A549 (cell line): ENCODE results near the gene CARD11. TPM values are rescaled to one million over a fixed set of nuclear protein-coding genes. Genes with fewer than 3 reads are reported as not detected.

Experiments
- ATAC-seq, 2 experiments: fragments of 200-7000 bp in 1 of 2; fragments of >200 bp in 1 of 2; cut with Nextera tagmentation in 1 of 2; cut with Tn5 transposase in 1 of 2; 3 replicates each; pipeline versions ENCODE4 v1.8.0 to v1.9.1; 2018 to 2020; ENCODE audit warnings: mild to moderate bottlenecking in 1 of 2, moderate library complexity in 1 of 2
- CTCF ChIA-PET: fragments of 300-600 bp; sonication (Branson Sonifier 250); formaldehyde crosslinking; extraction: SDS; loops from one replicate; lab custom pipeline; 2021; ENCODE audit warnings: antibody characterized with exemption, inconsistent platforms; lab: Yijun Ruan, JAX
- POLR2A ChIA-PET: fragments of 350-600 bp; formaldehyde crosslinking; extraction: SDS; loops from one replicate; lab custom pipeline; 2021; ENCODE audit warnings: antibody characterized with exemption, inconsistent platforms; lab: Yijun Ruan, JAX
- DNase-seq, 2 experiments: peaks; one replicate each; pipeline versions ENCODE4 v3.0.0 to v3.0.0-alpha.2; 2011 to 2016; ENCODE audit warnings: low read depth in 1 of 2, low spot score in 1 of 2
- FAIRE-seq: peaks from 2 replicates; lab custom pipeline; 2011; peaks lifted over from hg19 to GRCh38; lab: Jason Lieb, UNC
- H3K27ac ChIP-seq, 2 experiments: fragments of >200 bp; sonication (Bioruptor Twin); formaldehyde crosslinking; 3 replicates each; pipeline ENCODE4 v1.5.1; 2016 to 2017
- H3K4me1 ChIP-seq: fragments of >200 bp; sonication (Bioruptor Twin); formaldehyde crosslinking; 3 replicates; pipeline ENCODE4 v1.6.1; 2016
- H3K4me2 ChIP-seq: fragments of >200 bp; sonication (Bioruptor Twin); formaldehyde crosslinking; 3 replicates; pipeline ENCODE4 v1.6.1; 2016
- H3K4me3 ChIP-seq: fragments of >200 bp; sonication (Bioruptor Twin); formaldehyde crosslinking; 3 replicates; pipeline ENCODE4 v1.5.1; 2016
- H3K9me3 ChIP-seq: fragments of >200 bp; sonication (Bioruptor Twin); formaldehyde crosslinking; 3 replicates; pipeline ENCODE4 v1.6.1; 2016
- BCL3 ChIP-seq: fragments of >200 bp; sonication (Bioruptor Twin); formaldehyde crosslinking; IDR thresholded peaks from 3 replicates; pipeline ENCODE4 v1.6.1; 2016
- BHLHE40 ChIP-seq: IDR thresholded peaks from 2 replicates; pipeline ENCODE4 v1.6.1; 2012; ENCODE audit warnings: low read depth, low read length, inconsistent platforms
- CEBPB ChIP-seq, 2 experiments: fragments of >200 bp in 1 of 2; sonication (Bioruptor Twin) in 1 of 2; formaldehyde crosslinking in 1 of 2; IDR thresholded peaks; 2 replicates each; pipeline ENCODE4 v1.6.1; 2012 to 2016
- CHD2 ChIP-seq: fragments of 150-350 bp; IDR thresholded peaks from 2 replicates; pipeline ENCODE4 v1.6.1; 2014; ENCODE audit warnings: low read length; ENCODE audit not compliant: partially characterized antibody
- CTCF ChIP-seq: fragments of >200 bp; sonication (Bioruptor Twin); formaldehyde crosslinking; IDR thresholded peaks from 3 replicates; pipeline ENCODE4 v1.5.1; 2016
- EHF ChIP-seq: fragments of 250-450 bp; sonication (Bioruptor Pico); IDR thresholded peaks from 2 replicates; pipeline ENCODE4 v1.5.0; 2020; ENCODE audit warnings: mild to moderate bottlenecking
- EP300 ChIP-seq, 2 experiments: fragments of >200 bp; sonication (Bioruptor Twin); formaldehyde crosslinking; IDR thresholded peaks; 2 replicates in 1 of 2; 3 replicates in 1 of 2; pipeline ENCODE4 v1.6.1; 2016 to 2017
- ESRRA ChIP-seq: fragments of 150-350 bp; IDR thresholded peaks from 2 replicates; pipeline ENCODE4 v1.6.1; 2014; ENCODE audit warnings: mild to moderate bottlenecking, low read length, borderline replicate concordance
- FOSL2 ChIP-seq, 2 experiments: fragments of 450-650 bp in 1 of 2; fragments of >200 bp in 1 of 2; sonication (Bioruptor Twin) in 1 of 2; formaldehyde crosslinking; IDR thresholded peaks; 2 replicates each; pipeline versions ENCODE4 v1.5.0 to v1.6.1; 2016 to 2020; ENCODE audit warnings: mild to moderate bottlenecking in 1 of 2, moderate library complexity in 1 of 2
- FOXS1 ChIP-seq: fragments of 250-450 bp; sonication (Bioruptor Pico); IDR thresholded peaks from 2 replicates; pipeline ENCODE4 v1.5.0; 2020; ENCODE audit warnings: mild to moderate bottlenecking, moderate library complexity
- HES2 ChIP-seq: fragments of >200 bp; sonication (Bioruptor Twin); formaldehyde crosslinking; IDR thresholded peaks from 2 replicates; pipeline ENCODE4 v1.6.1; 2016
- HOXA7 ChIP-seq: fragments of 250-450 bp; sonication (Bioruptor Pico); IDR thresholded peaks from 2 replicates; pipeline ENCODE4 v1.5.0; 2020; ENCODE audit warnings: mild to moderate bottlenecking, moderate library complexity
- MAFK ChIP-seq: fragments of 450-650 bp; IDR thresholded peaks from 2 replicates; pipeline ENCODE4 v1.6.1; 2014; ENCODE audit not compliant: partially characterized antibody
- MAZ ChIP-seq: fragments of 150-350 bp; IDR thresholded peaks from 2 replicates; pipeline ENCODE4 v1.6.1; 2014; ENCODE audit warnings: antibody characterized with exemption, low read depth, low read length, borderline replicate concordance
- MYC ChIP-seq: IDR thresholded peaks from 2 replicates; pipeline ENCODE4 v1.6.1; 2012; ENCODE audit warnings: mild to moderate bottlenecking, inconsistent platforms, low read length, improper control_type of control experiment, borderline replicate concordance
- NFE2L2 ChIP-seq: fragments of 150-350 bp; conservative IDR thresholded peaks from 2 replicates; pipeline ENCODE4 v1.6.1; 2014; ENCODE audit warnings: low read length
- PHF8 ChIP-seq: fragments of 200-600 bp; sonication (generic); IDR thresholded peaks from 2 replicates; pipeline ENCODE4 v1.6.1; 2016; ENCODE audit warnings: low read depth, mild to moderate bottlenecking, antibody characterized with exemption, moderate library complexity, borderline replicate concordance
- POLR2AphosphoS2 ChIP-seq: conservative IDR thresholded peaks from 2 replicates; pipeline ENCODE4 v1.6.1; 2012; ENCODE audit warnings: low read length, improper control_type of control experiment, inconsistent platforms
- RAD21 ChIP-seq, 2 experiments: fragments of >200 bp in 1 of 2; sonication (Bioruptor Twin) in 1 of 2; formaldehyde crosslinking in 1 of 2; IDR thresholded peaks in 1 of 2; conservative IDR thresholded peaks in 1 of 2; 2 replicates in 1 of 2; 3 replicates in 1 of 2; pipeline ENCODE4 v1.6.1; 2012 to 2018; ENCODE audit warnings: inconsistent platforms in 1 of 2
- RNF2 ChIP-seq: fragments of 200-600 bp; sonication (generic); IDR thresholded peaks from 2 replicates; pipeline ENCODE4 v1.6.1; 2016; ENCODE audit warnings: low read depth, mild to moderate bottlenecking, antibody characterized with exemption, moderate library complexity, borderline replicate concordance
- TFCP2L1 ChIP-seq: fragments of 250-450 bp; sonication (Bioruptor Pico); IDR thresholded peaks from 2 replicates; pipeline ENCODE4 v1.5.0; 2021; ENCODE audit warnings: mild to moderate bottlenecking
- ZFP36 ChIP-seq: fragments of 450-650 bp; IDR thresholded peaks from 2 replicates; pipeline ENCODE4 v1.6.1; 2014; ENCODE audit warnings: borderline replicate concordance; ENCODE audit not compliant: partially characterized antibody
- WGBS: methylation state at CpG from one replicate; pipeline ENCODE4 v1.1.6; 2017; ENCODE audit errors: missing lambda C conversion rate; 5-methylcytosine and 5-hydroxymethylcytosine counted together
- polyA plus RNA-seq, 4 experiments: library from polyadenylated mRNA; depleted of rRNA in 3 of 4; stranded (reverse); fragments of >200 nt; fragmentation: RNase III in 1 of 4; extraction: RNeasy Plus Mini Kit Qiagen cat#74134 plus additional on column Dnase treatment in 1 of 4; gene quantifications; 2 replicates in 3 of 4; 3 replicates in 1 of 4; pipeline ENCODE4 v1.2.3, GENCODE V29; 2011 to 2017
- TF ChIP-seq, protein P1 (sequence below): fragments of 150-350 bp; IDR thresholded peaks from 2 replicates; pipeline ENCODE4 v1.6.1; 2014; ENCODE audit warnings: low read depth, mild to moderate bottlenecking, low read length
- TF ChIP-seq, protein P2 (sequence below): fragments of 250-450 bp; sonication (Bioruptor Pico); IDR thresholded peaks from 2 replicates; pipeline ENCODE4 v1.5.0; 2021; ENCODE audit warnings: mild to moderate bottlenecking, moderate library complexity, borderline replicate concordance

The CARD11 gene
- polyA plus RNA-seq, 2 of the 4 experiments (the other 2 are of a cell fraction), result 0.48 to 1.1 TPM

- POLR2A ChIA-PET, result no interaction called here
- no peak for TF ChIP-seq CHD2
- no peak for TF ChIP-seq RNF2
- TF ChIP-seq MYC, result no peak
- no peak for TF ChIP-seq HOXA7
- no peak for TF ChIP-seq BCL3
- TF ChIP-seq POLR2AphosphoS2, result no peak
- TF ChIP-seq PHF8, result no peak
- TF ChIP-seq, protein P1, sequence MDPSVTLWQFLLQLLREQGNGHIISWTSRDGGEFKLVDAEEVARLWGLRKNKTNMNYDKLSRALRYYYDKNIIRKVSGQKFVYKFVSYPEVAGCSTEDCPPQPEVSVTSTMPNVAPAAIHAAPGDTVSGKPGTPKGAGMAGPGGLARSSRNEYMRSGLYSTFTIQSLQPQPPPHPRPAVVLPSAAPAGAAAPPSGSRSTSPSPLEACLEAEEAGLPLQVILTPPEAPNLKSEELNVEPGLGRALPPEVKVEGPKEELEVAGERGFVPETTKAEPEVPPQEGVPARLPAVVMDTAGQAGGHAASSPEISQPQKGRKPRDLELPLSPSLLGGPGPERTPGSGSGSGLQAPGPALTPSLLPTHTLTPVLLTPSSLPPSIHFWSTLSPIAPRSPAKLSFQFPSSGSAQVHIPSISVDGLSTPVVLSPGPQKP, result no peak
- TF ChIP-seq CTCF, result no peak
- TF ChIP-seq BHLHE40, result no peak
- TF ChIP-seq EHF, result no peak
- no peak for TF ChIP-seq MAZ
- no peak for TF ChIP-seq FOSL2 (IDR thresholded peaks at IDR 0.05)
- TF ChIP-seq FOSL2 (CRISPR knock-in tag; IDR thresholded peaks at IDR 0.05), result no peak
- no peak for TF ChIP-seq NFE2L2
- TF ChIP-seq ESRRA, result no peak
- TF ChIP-seq EP300 (IDR thresholded peaks at IDR 0.05), result no peak
- TF ChIP-seq HES2, result no peak
- TF ChIP-seq FOXS1 (CRISPR knock-in tag), result no peak
- FAIRE-seq (no peak), ATAC-seq (no peak), DNase-seq (no peak)
- no peaks in the 10 kb centered on the region for H3K9me3 ChIP-seq
- no peak overlapping the region for H3K27ac ChIP-seq
- no peak overlapping the region for H3K4me2 ChIP-seq
- 46% methylated on average over 13 of the region's 13 CpGs for WGBS
- no peaks in the 10 kb centered on the region for H3K4me1 ChIP-seq
- no peak overlapping the region for H3K4me3 ChIP-seq
- CTCF ChIA-PET, result interaction anchor here (0.9 to 1.5 kb wide), 5 partner anchors 10 to 236 kb away, joined by 3 to 6 read pairs (median 3); no protein-coding TSS in a partner anchor
These were observed 132.2 kb downstream of the CARD11 start for GRCh38 chr7:2911466-2911865.

- FAIRE-seq (no peak), DNase-seq (no peak), ATAC-seq (no peak)
- no peaks in the 10 kb centered on the region for H3K4me1 ChIP-seq
- POLR2A ChIA-PET, result no interaction called here
- no peak overlapping the region for H3K27ac ChIP-seq
- no peak overlapping the region for H3K4me2 ChIP-seq
- TF ChIP-seq MYC (no peak), FOXS1 (CRISPR knock-in tag) (no peak), TFCP2L1 (CRISPR knock-in tag) (no peak), MAFK (no peak), RAD21 (conservative IDR thresholded peaks at IDR 0.05 in 1 of 2, IDR thresholded peaks at IDR 0.05 in 1 of 2) (no peak), CEBPB (IDR thresholded peaks at IDR 0.05) (no peak), ZFP36 (no peak), BHLHE40 (no peak)
- TF ChIP-seq, protein P2, sequence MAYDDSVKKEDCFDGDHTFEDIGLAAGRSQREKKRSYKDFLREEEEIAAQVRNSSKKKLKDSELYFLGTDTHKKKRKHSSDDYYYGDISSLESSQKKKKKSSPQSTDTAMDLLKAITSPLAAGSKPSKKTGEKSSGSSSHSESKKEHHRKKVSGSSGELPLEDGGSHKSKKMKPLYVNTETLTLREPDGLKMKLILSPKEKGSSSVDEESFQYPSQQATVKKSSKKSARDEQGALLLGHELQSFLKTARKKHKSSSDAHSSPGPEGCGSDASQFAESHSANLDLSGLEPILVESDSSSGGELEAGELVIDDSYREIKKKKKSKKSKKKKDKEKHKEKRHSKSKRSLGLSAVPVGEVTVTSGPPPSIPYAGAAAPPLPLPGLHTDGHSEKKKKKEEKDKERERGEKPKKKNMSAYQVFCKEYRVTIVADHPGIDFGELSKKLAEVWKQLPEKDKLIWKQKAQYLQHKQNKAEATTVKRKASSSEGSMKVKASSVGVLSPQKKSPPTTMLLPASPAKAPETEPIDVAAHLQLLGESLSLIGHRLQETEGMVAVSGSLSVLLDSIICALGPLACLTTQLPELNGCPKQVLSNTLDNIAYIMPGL (CRISPR knock-in tag), result no peak
- 65% methylated on average over 14 of the region's 18 CpGs for WGBS
- CTCF ChIA-PET, result no interaction called here
- H3K4me3 ChIP-seq, result no peak overlapping the region
- no peaks in the 10 kb centered on the region for H3K9me3 ChIP-seq
These were observed 134.1 kb downstream of the CARD11 start for GRCh38 chr7:2909471-2910039.
